MCF 10A (cell line): ENCODE measurements around the gene AKAP12. TPM values are rescaled to one million over a fixed set of nuclear protein-coding genes. Genes with fewer than 3 reads are reported as not detected.
"Not testable (repeated sequence)": the region's sequence is repeated elsewhere in the genome, so short reads cannot be mapped to it uniquely, and the experiment has no call there.

ENCODE experiments used
- BruUV-seq: library from RNA; stranded (reverse); fragments of 400-500 nt; replicated peaks from 2 replicates; lab custom pipeline; 2021; lab: Mats Ljungman, UMichigan
- CTCF ChIA-PET: fragments of 300-600 bp; sonication (Branson Sonifier 250); formaldehyde crosslinking; extraction: SDS; loops from one replicate; lab custom pipeline; 2021; ENCODE audit warnings: antibody characterized with exemption, inconsistent platforms; lab: Yijun Ruan, JAX
- POLR2A ChIA-PET: fragments of 300-600, 350-650 bp; sonication (Branson Sonifier 250); formaldehyde crosslinking; extraction: SDS; loops from one replicate; lab custom pipeline; 2020; ENCODE audit warnings: antibody characterized with exemption, inconsistent platforms; lab: Yijun Ruan, JAX
- DNase-seq: peaks from one replicate; pipeline ENCODE4 v3.0.0-alpha.2; 2018; ENCODE audit not compliant: unreplicated experiment
- H3K27ac Mint-ChIP-seq: one replicate; pipeline ENCODE4 v1.8.0; 2022; ENCODE audit warnings: mild to moderate bottlenecking, low read depth, mixed read lengths; ENCODE audit not compliant: unreplicated experiment
- H3K27me3 Mint-ChIP-seq: one replicate; pipeline ENCODE4 v1.8.0; 2022; ENCODE audit warnings: mixed read lengths; ENCODE audit not compliant: insufficient read depth, unreplicated experiment
- H3K36me3 Mint-ChIP-seq: one replicate; pipeline ENCODE4 v1.8.0; 2022; ENCODE audit warnings: mild to moderate bottlenecking, moderate library complexity, mixed read lengths; ENCODE audit not compliant: insufficient read depth, unreplicated experiment
- H3K4me1 Mint-ChIP-seq: one replicate; pipeline ENCODE4 v1.8.0; 2022; ENCODE audit warnings: mixed read lengths; ENCODE audit not compliant: insufficient read depth, unreplicated experiment
- H3K4me3 Mint-ChIP-seq: one replicate; pipeline ENCODE4 v1.8.0; 2022; ENCODE audit warnings: mild to moderate bottlenecking, moderate library complexity, mixed read lengths; ENCODE audit not compliant: unreplicated experiment
- H3K9me3 Mint-ChIP-seq: one replicate; pipeline ENCODE4 v1.8.0; 2022; ENCODE audit warnings: mixed read lengths; ENCODE audit not compliant: unreplicated experiment
- intact Hi-C: fragments of 100-400 bp; cut with micrococcal nuclease; formaldehyde crosslinking; loops from 2 replicates; pipeline ENCODE4 v1.14.1; 2022
- total RNA-seq: library from RNA; stranded (reverse); gene quantifications from 2 replicates; pipeline ENCODE4 v1.2.3, GENCODE V29; 2022
- TF ChIP-seq, protein P1 (sequence below): fragments of 200-600 bp; IDR thresholded peaks from one replicate; pipeline ENCODE4 v1.8.0; 2022; ENCODE audit warnings: antibody characterized with exemption, mild to moderate bottlenecking; ENCODE audit not compliant: unreplicated experiment

AKAP12 gene
- total RNA-seq, 1 experiment from 2014 or later: 0.63 TPM

DNA sequence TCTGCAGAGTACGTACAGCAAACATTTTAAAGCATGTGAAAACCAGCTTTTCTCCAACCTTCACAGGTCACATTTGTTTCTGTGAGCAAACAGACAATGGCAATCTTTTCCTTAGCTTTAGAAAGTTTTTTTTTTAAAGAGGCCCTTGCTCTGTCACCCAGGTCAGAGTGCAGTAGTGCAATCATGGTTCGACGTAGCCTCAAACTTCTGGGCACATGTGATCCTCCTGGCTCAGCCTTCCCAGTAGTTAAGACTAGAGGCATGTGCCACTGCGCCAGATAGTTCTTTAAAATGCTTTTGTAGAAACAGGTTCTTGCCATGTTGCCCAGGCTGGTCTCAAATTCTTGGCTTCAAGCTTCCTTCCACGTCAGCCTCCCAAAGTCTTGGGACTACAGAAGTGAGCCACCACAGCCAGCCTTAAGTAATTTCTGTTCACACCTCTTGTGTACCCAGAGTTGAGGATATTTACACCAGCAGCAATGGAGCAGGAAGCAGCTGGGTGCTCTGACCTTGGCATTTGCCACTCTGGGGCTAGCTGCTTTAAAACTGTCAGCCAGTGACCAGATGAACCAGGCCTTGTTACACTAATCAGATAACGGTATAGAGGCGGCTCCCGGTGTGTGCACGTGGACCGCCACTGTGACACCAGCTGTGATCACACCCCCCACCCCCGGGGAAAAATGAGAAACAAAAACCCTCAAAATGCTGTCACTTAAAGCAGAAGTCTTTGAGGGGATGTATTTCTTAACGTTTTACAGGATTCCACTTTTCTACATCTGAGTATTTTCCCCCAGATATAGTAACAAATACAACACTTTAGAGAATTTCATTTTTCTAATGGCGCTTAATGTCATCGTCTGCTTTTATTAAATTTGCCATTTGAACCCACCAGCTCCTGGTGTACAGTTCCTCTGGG lies 71.3 kb downstream of the AKAP12 start:
- H3K9me3 Mint-ChIP-seq: no peaks in the 10 kb centered on the region
- H3K27me3 Mint-ChIP-seq: no peaks in the 10 kb centered on the region
- BruUV-seq: no TSS peak
- intact Hi-C loops: no loop called here
- no peak overlapping the region for H3K27ac Mint-ChIP-seq
- ChIA-PET CTCF (interaction anchor here (0.9 kb wide), 1 partner anchor 14 kb away, joined by 6 read pairs; no protein-coding TSS in a partner anchor), POLR2A (no interaction called here)
- H3K4me3 Mint-ChIP-seq: no peak overlapping the region
- DNase-seq: no peak
- TF ChIP-seq, protein P1, sequence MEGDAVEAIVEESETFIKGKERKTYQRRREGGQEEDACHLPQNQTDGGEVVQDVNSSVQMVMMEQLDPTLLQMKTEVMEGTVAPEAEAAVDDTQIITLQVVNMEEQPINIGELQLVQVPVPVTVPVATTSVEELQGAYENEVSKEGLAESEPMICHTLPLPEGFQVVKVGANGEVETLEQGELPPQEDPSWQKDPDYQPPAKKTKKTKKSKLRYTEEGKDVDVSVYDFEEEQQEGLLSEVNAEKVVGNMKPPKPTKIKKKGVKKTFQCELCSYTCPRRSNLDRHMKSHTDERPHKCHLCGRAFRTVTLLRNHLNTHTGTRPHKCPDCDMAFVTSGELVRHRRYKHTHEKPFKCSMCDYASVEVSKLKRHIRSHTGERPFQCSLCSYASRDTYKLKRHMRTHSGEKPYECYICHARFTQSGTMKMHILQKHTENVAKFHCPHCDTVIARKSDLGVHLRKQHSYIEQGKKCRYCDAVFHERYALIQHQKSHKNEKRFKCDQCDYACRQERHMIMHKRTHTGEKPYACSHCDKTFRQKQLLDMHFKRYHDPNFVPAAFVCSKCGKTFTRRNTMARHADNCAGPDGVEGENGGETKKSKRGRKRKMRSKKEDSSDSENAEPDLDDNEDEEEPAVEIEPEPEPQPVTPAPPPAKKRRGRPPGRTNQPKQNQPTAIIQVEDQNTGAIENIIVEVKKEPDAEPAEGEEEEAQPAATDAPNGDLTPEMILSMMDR: no peak
- H3K4me1 Mint-ChIP-seq: no peaks in the 10 kb centered on the region
- peaks cover 6% of the 10 kb centered on the region for H3K36me3 Mint-ChIP-seq

DNA sequence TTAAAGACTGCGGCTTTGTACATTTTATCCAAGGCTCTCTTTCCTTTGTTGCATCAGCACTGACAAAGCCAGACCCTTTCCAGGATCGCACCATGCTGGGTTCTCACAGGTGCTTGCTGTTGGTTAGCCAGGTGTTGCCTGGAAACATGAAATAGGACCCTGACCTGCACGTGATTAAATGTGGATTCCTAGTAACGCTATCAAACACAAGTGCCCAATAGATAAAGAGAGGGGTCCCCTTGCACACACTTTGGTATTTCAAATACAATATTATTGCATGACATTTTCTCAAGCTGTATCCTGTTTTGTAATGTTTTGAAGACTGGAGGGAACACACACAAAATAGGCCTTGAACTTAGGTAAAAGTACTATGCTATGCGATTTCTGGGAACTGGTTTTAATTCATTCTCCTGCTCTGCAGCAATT lies 73.3 kb downstream of the AKAP12 start:
- Mint-ChIP-seq H3K27ac (no peak overlapping the region), H3K27me3 (no peaks in the 10 kb centered on the region)
- POLR2A ChIA-PET: interaction anchor here (0.7 kb wide), 1 partner anchor 249 kb away, joined by 3 read pairs; no protein-coding TSS in a partner anchor

DNA sequence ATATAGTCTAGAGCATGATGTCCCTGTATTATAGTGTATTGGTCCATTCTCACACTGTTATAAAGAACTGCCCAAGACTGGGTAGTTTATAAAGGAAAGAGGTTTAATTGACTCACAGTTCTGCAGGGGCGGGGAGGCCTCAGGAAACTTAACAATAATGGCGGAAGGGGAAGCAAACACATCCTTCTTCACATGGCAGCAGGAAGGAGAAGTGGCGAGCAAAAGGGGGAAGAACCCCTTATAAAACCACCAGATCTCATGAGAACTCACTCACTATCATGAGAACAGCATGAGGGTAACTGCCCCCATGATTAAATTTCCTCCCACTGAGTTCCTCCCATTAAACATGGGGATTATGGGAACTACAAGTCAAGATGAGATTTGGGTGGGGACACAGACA lies 75.9 kb downstream of the AKAP12 start:
- H3K27ac Mint-ChIP-seq, POLR2A ChIA-PET, H3K4me3 Mint-ChIP-seq, DNase-seq, H3K4me1 Mint-ChIP-seq, BruUV-seq, intact Hi-C loops, CTCF ChIA-PET, H3K36me3 Mint-ChIP-seq, H3K27me3 Mint-ChIP-seq, H3K9me3 Mint-ChIP-seq: not testable (repeated sequence)

More for the DNA sequence above, 73.3 kb downstream of the AKAP12 start:
- peaks cover 8% of the 10 kb centered on the region for H3K4me1 Mint-ChIP-seq
- H3K9me3 Mint-ChIP-seq: no peaks in the 10 kb centered on the region
- H3K36me3 Mint-ChIP-seq: peaks cover 6% of the 10 kb centered on the region
- CTCF ChIA-PET: no interaction called here
- intact Hi-C loops: no loop called here
- no peak overlapping the region for H3K4me3 Mint-ChIP-seq
- BruUV-seq: no TSS peak
- no peak for DNase-seq
- TF ChIP-seq, protein P1: no peak

DNA sequence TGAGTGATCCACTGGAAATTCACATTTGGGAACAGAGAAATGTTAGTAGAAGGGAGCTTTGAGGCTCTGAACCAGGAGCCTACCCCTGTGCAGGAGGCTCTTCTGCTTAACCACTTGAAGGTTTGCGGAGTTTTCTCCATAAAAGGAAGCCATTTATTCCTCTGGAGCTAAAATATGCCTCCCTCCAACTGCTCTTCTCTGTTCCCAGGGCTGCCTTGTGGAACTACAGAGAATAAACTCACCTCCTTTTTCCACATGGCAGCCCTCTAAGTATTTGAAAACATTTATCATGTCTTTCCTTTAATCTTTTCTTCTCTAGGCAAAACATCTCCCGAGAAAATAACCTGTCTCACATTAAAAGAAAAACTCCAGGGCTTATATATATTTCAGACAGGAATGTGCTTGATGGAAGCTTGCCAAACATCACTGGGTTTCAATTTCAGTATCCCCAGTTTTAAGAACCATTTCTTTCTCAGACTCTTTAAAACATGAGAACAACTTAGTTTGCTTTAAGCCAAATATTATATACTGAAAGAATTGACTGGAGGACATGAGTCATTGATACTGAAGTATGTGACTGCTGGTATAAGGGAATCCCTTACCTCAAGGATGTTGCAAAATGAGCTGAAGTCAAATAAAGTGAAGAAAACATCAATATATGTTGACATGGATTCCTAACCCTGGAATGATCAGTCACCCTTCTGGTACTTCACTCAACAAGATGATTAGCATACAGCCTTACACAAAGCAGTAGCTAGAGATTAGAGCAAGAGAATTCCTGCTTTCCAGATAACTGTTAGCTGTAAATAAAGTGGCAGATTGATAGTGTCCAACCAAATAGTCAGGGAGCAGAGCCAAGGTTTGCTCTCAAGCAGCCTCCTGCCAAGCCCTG lies 77.6 kb downstream of the AKAP12 start:
- Mint-ChIP-seq H3K27me3 (no peaks in the 10 kb centered on the region), H3K9me3 (no peaks in the 10 kb centered on the region), H3K36me3 (peaks cover 3% of the 10 kb centered on the region), H3K4me3 (no peak overlapping the region), H3K27ac (no peak overlapping the region), H3K4me1 (peaks cover 9% of the 10 kb centered on the region)
- BruUV-seq: no TSS peak
- DNase-seq: peak; percentile 64
- intact Hi-C loops: no loop called here
- TF ChIP-seq, protein P1: no peak
- CTCF ChIA-PET: interaction anchor here (0.5 to 1.7 kb wide), 5 partner anchors 9 to 404 kb away, joined by 3 to 13 read pairs (median 3); no protein-coding TSS in a partner anchor
- POLR2A ChIA-PET: interaction anchor here (0.8 to 1.6 kb wide), 2 partner anchors 308 to 313 kb away, joined by 4 to 7 read pairs; no protein-coding TSS in a partner anchor
